Skeletal muscle tissue (tissue), 4 donors: ENCODE results near the gene C16orf74. TPM values are rescaled to one million over a fixed set of nuclear protein-coding genes. Genes with fewer than 3 reads are reported as not detected.

Experiments
- H3K27ac ChIP-seq: one replicate; pipeline ENCODE4 v1.7.0; 2013; ENCODE audit warnings: mild to moderate bottlenecking, low read depth, low read length, inconsistent platforms
- H3K27me3 ChIP-seq, 3 donors: one replicate each; pipeline ENCODE4 v1.7.0; 2013; ENCODE audit warnings: low read length in 3 of 3; ENCODE audit not compliant: control insufficient read depth in 3 of 3, insufficient read depth in 3 of 3
- H3K36me3 ChIP-seq, 3 donors: one replicate each; pipeline ENCODE4 v1.7.0; 2013; ENCODE audit warnings: low read length in 3 of 3; ENCODE audit not compliant: control insufficient read depth in 3 of 3, insufficient read depth in 3 of 3
- H3K4me1 ChIP-seq, 3 donors: one replicate each; pipeline ENCODE4 v1.7.0; 2013; ENCODE audit warnings: low read length in 3 of 3, mild to moderate bottlenecking in 3 of 3; ENCODE audit not compliant: control insufficient read depth in 3 of 3, insufficient read depth in 3 of 3
- H3K4me3 ChIP-seq, 3 donors: one replicate each; pipeline ENCODE4 v1.7.0; 2013; ENCODE audit warnings: low read length in 3 of 3
- H3K9ac ChIP-seq, 3 donors: one replicate each; pipeline ENCODE4 v1.7.0; 2013; ENCODE audit warnings: low read length in 3 of 3, mild to moderate bottlenecking in 3 of 3, moderate library complexity in 2 of 3, low read depth in 1 of 3
- H3K9me3 ChIP-seq, 3 donors: one replicate each; pipeline ENCODE4 v1.7.0; 2013; ENCODE audit warnings: low read length in 3 of 3; ENCODE audit not compliant: control insufficient read depth in 3 of 3
- total RNA-seq: library from RNA; depleted of rRNA; stranded (reverse); fragments of >200 nt; gene quantifications from one replicate; pipeline ENCODE4 v1.2.3, GENCODE V29; 2014
- donor health status: Osteomylitis.

C16orf74 gene
- total RNA-seq, 1 donor from 2014 or later, result 1.0 TPM

- Histone ChIP-seq H3K9ac (no peak overlapping the region), H3K27ac (no peak overlapping the region), H3K27me3 (peaks cover 15 to 28% (median 18%) of the 10 kb centered on the region in 3 donors), H3K4me1 (peaks cover 9 to 11% (median 11%) of the 10 kb centered on the region in 3 donors), H3K36me3 (no peaks in the 10 kb centered on the region), H3K9me3 (no peaks in the 10 kb centered on the region), H3K4me3 (no peak overlapping the region)
Observed at GRCh38 chr16:85752511-85753420, 1.9 kb upstream of the C16orf74 start.

GRCh38 chr16:85751698-85752501, 1.0 kb upstream of the C16orf74 start:
- Histone ChIP-seq H3K9me3 (no peaks in the 10 kb centered on the region), H3K9ac (no peak overlapping the region), H3K4me3 (no peak overlapping the region), H3K27me3 (peaks cover 15 to 28% (median 21%) of the 10 kb centered on the region in 3 donors), H3K27ac (no peak overlapping the region), H3K4me1 (peaks cover 9 to 11% (median 11%) of the 10 kb centered on the region in 3 donors), H3K36me3 (no peaks in the 10 kb centered on the region)

- peaks cover 9 to 11% (median 11%) of the 10 kb centered on the region in 3 donors for H3K4me1 ChIP-seq
- peaks cover 15 to 31% (median 21%) of the 10 kb centered on the region in 3 donors for H3K27me3 ChIP-seq
- H3K36me3 ChIP-seq, result no peaks in the 10 kb centered on the region
- peak overlapping the region in 1 of 3 donors; percentile 50 for H3K9ac ChIP-seq
- no peaks in the 10 kb centered on the region for H3K9me3 ChIP-seq
- H3K4me3 ChIP-seq, result peak overlapping the region; percentile 41 to 54 (median 49)
- H3K27ac ChIP-seq, result no peak overlapping the region
Observed at GRCh38 chr16:85750146-85750826, 610 bp downstream of the C16orf74 start.

- Histone ChIP-seq H3K36me3 (no peaks in the 10 kb centered on the region), H3K27ac (no peak overlapping the region), H3K4me1 (peaks cover 9 to 11% (median 11%) of the 10 kb centered on the region in 3 donors), H3K4me3 (peak overlapping the region; percentile 41 to 54 (median 49)), H3K9ac (no peak overlapping the region), H3K27me3 (peaks cover 15 to 34% (median 21%) of the 10 kb centered on the region in 3 donors), H3K9me3 (no peaks in the 10 kb centered on the region)
Observed at GRCh38 chr16:85749771-85750145, 1.1 kb downstream of the C16orf74 start.

GRCh38 chr16:85746460-85747215, 4.3 kb downstream of the C16orf74 start:
- Histone ChIP-seq H3K36me3 (no peaks in the 10 kb centered on the region), H3K9me3 (no peaks in the 10 kb centered on the region), H3K27me3 (peaks cover 7 to 26% (median 19%) of the 10 kb centered on the region in 3 donors), H3K4me3 (no peak overlapping the region), H3K27ac (no peak overlapping the region), H3K9ac (no peak overlapping the region), H3K4me1 (peaks cover 9 to 11% (median 11%) of the 10 kb centered on the region in 3 donors)

- no peak overlapping the region for H3K4me3 ChIP-seq
- H3K27me3 ChIP-seq, result no peaks in the 10 kb centered on the region
- no peaks in the 10 kb centered on the region for H3K9me3 ChIP-seq
- no peak overlapping the region for H3K27ac ChIP-seq
- no peaks in the 10 kb centered on the region for H3K4me1 ChIP-seq
- no peaks in the 10 kb centered on the region for H3K36me3 ChIP-seq
- H3K9ac ChIP-seq, result no peak overlapping the region
Observed at GRCh38 chr16:85738923-85739715, 11.8 kb downstream of the C16orf74 start.

- H3K27me3 ChIP-seq, result no peaks in the 10 kb centered on the region
- H3K9ac ChIP-seq, result no peak overlapping the region
- no peak overlapping the region for H3K4me3 ChIP-seq
- no peaks in the 10 kb centered on the region for H3K9me3 ChIP-seq
- H3K36me3 ChIP-seq, result no peaks in the 10 kb centered on the region
- no peak overlapping the region for H3K27ac ChIP-seq
- H3K4me1 ChIP-seq, result no peaks in the 10 kb centered on the region
Observed at GRCh38 chr16:85736921-85737320, 14.0 kb downstream of the C16orf74 start.

- Histone ChIP-seq H3K4me3 (no peak overlapping the region), H3K27ac (no peak overlapping the region), H3K27me3 (peaks cover 0 to 2% (median 0%) of the 10 kb centered on the region in 3 donors), H3K4me1 (no peaks in the 10 kb centered on the region), H3K9ac (no peak overlapping the region), H3K9me3 (no peaks in the 10 kb centered on the region), H3K36me3 (no peaks in the 10 kb centered on the region)
Observed at GRCh38 chr16:85735946-85736345, 14.9 kb downstream of the C16orf74 start.
